Loucy (cell line): ENCODE results near the gene SPATC1L.

Experiments
- EZH2phosphoT487 ChIP-seq: fragments of 200-600 bp; IDR thresholded peaks from 2 replicates; pipeline ENCODE4 v1.6.1; 2018; ENCODE audit warnings: antibody characterized with exemption, mild to moderate bottlenecking, moderate library complexity, borderline replicate concordance
- TF ChIP-seq, protein P1 (sequence below): fragments of 200-600 bp; sonication (generic); conservative IDR thresholded peaks from 2 replicates; pipeline ENCODE4 v1.5.1; 2014; ENCODE audit warnings: mild to moderate bottlenecking, antibody characterized with exemption, low read length

DNA sequence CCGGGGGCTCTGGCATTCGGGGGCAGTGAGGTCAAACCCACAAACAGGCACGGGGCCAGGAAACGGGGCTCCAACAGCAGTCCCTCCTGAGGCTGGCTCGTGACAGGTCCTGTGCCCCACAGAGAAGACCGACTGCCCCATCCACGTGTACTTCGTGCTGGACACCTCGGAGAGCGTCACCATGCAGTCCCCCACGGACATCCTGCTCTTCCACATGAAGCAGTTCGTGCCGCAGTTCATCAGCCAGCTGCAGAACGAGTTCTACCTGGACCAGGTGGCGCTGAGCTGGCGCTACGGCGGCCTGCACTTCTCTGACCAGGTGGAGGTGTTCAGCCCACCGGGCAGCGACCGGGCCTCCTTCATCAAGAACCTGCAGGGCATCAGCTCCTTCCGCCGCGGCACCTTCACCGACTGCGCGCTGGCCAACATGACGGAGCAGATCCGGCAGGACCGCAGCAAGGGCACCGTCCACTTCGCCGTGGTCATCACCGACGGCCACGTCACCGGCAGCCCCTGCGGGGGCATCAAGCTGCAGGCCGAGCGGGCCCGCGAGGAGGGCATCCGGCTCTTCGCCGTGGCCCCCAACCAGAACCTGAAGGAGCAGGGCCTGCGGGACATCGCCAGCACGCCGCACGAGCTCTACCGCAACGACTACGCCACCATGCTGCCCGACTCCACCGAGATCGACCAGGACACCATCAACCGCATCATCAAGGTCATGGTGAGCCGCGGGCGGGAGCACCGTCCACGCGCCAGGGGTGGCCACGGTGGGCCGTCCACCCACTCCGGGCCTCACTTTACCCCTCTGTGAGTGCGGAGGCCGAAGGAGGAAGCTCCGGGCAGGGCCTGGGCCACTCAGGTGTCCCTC lies 72.2 kb downstream of the SPATC1L start:
- TF ChIP-seq, protein P1, sequence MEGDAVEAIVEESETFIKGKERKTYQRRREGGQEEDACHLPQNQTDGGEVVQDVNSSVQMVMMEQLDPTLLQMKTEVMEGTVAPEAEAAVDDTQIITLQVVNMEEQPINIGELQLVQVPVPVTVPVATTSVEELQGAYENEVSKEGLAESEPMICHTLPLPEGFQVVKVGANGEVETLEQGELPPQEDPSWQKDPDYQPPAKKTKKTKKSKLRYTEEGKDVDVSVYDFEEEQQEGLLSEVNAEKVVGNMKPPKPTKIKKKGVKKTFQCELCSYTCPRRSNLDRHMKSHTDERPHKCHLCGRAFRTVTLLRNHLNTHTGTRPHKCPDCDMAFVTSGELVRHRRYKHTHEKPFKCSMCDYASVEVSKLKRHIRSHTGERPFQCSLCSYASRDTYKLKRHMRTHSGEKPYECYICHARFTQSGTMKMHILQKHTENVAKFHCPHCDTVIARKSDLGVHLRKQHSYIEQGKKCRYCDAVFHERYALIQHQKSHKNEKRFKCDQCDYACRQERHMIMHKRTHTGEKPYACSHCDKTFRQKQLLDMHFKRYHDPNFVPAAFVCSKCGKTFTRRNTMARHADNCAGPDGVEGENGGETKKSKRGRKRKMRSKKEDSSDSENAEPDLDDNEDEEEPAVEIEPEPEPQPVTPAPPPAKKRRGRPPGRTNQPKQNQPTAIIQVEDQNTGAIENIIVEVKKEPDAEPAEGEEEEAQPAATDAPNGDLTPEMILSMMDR: no peak
- TF ChIP-seq EZH2phosphoT487: no peak
